NCI-H2107 treated with DMSO at 0.1 percent for 48 hours (cell line): Measurements from ENCODE around the gene OTUD3.

Experiments
- DNase-seq: peaks from one replicate; lab custom pipeline; 2025; ENCODE audit not compliant: unreplicated experiment; lab: John Stamatoyannopoulos, UW

The OTUD3 gene

GRCh38 chr1:19946971-19947370 is 64.8 kb downstream of the OTUD3 start:
- DNase-seq, result no peak

GRCh38 chr1:19949016-19949415 is 66.8 kb downstream of the OTUD3 start:
- no peak for DNase-seq

- DNase-seq, result no peak
These were observed 71.9 kb downstream of the OTUD3 start for GRCh38 chr1:19954059-19954458.

- no peak for DNase-seq
These were observed 73.5 kb downstream of the OTUD3 start for GRCh38 chr1:19955534-19956170.

GRCh38 chr1:19957779-19958178 is 75.6 kb downstream of the OTUD3 start:
- no peak for DNase-seq

- no peak for DNase-seq
These were observed 78.4 kb downstream of the OTUD3 start for GRCh38 chr1:19960591-19960990.
